Fibroblast of lung (primary cell): ENCODE data around the gene ACOXL.

Source experiments
- CTCF ChIP-seq, 2 donors: IDR thresholded peaks in 1 of 2; conservative IDR thresholded peaks in 1 of 2; 1 replicate in 1 of 2; 2 replicates in 1 of 2; pipeline ENCODE4 v1.5.1; 2011 to 2012; ENCODE audit warnings: low read length in 2 of 2, control low read depth in 1 of 2, inconsistent platforms in 1 of 2, low read depth in 1 of 2, mild to moderate bottlenecking in 1 of 2
- EZH2 ChIP-seq: IDR thresholded peaks from 2 replicates; pipeline ENCODE4 v1.5.1; 2012; ENCODE audit warnings: low read length, control low read depth, mild to moderate bottlenecking; ENCODE audit errors: missing control alignments

DNA sequence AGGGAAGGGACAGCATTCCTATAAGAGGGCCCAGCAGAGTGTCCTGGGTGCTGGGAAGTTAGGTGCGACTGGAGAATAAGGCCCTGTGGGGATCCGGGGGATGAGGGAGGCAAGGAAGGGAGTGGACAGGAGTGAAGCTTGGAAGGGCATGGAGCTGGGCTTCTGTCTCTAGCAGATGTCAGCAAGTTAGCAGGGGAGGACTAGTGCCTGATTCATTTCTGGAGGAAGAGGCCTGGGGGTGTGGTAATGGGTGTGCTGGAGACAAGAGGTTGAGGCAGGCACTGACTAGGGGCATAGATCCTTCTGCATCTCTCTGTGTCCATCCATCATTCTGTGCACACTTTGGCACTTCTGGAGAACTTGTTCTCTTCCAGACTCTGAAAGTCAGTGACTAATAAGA lies 134.7 kb downstream of the ACOXL start:
- no peak for TF ChIP-seq CTCF (conservative IDR thresholded peaks at IDR 0.05 in 1 of 2, IDR thresholded peaks at IDR 0.05 in 1 of 2; ENCODE audit: low read depth in 1 of 2, low read length in 2 of 2)
- TF ChIP-seq EZH2, result no peak
